ENCODE measurements around the gene NFATC1. TPM values are rescaled to one million over a fixed set of nuclear protein-coding genes. Genes with fewer than 3 reads are reported as not detected.
A peak's percentile ranks its signal among the peaks of the same experiment; 100 is the strongest.

NFATC1 gene
- total RNA-seq, 4 donors from 2014 or later: 13.1 to 21.3 (median 16.2) TPM

DNA sequence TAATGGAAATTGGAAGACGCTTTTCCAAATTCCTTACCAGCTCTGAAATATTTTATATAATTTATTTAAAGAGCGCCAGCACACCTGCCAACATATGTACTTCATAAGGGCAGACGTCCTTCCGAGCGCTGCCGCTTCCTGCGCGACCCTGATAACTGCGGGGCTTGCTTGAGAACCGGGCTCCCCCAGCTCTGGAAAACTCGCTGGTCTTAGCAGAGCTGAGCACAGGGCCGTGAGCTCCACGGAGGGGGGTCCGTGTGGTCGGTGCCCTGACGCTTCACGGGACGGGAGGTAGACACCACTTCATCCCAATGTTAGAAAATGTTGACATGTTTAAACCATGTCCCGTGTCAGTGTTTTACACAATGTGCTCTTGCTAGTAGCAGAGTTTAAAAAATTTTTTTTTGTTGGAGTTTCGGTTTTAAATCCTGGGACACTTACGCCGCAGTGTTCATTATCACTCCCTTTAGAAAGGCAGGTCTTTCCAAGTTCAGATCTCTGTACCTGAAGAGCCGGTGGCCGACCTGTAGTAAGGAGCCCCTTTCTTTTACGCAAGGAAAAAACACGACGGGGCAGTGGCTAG is 1.6 kb downstream of the NFATC1 start:
- TF ChIP-seq POLR2A (IDR thresholded peaks at IDR 0.05) (no peak), EP300 (IDR thresholded peaks at IDR 0.05) (no peak), POLR2AphosphoS5 (IDR thresholded peaks at IDR 0.05) (no peak)
- TF ChIP-seq, protein P1, sequence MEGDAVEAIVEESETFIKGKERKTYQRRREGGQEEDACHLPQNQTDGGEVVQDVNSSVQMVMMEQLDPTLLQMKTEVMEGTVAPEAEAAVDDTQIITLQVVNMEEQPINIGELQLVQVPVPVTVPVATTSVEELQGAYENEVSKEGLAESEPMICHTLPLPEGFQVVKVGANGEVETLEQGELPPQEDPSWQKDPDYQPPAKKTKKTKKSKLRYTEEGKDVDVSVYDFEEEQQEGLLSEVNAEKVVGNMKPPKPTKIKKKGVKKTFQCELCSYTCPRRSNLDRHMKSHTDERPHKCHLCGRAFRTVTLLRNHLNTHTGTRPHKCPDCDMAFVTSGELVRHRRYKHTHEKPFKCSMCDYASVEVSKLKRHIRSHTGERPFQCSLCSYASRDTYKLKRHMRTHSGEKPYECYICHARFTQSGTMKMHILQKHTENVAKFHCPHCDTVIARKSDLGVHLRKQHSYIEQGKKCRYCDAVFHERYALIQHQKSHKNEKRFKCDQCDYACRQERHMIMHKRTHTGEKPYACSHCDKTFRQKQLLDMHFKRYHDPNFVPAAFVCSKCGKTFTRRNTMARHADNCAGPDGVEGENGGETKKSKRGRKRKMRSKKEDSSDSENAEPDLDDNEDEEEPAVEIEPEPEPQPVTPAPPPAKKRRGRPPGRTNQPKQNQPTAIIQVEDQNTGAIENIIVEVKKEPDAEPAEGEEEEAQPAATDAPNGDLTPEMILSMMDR (IDR thresholded peaks at IDR 0.05): no peak
- no peaks in the 10 kb centered on the region for H3K9me3 ChIP-seq
- WGBS, 2 donors (ENCODE audit: low coverage in 1 of 2): 87 to 90% methylated on average over 3 to 12 of the region's 27 CpGs
- no peak for ATAC-seq
- peak overlapping the region in 3 of 4 donors; percentile 6 to 99 (median 97) for H3K27ac ChIP-seq
- no peaks in the 10 kb centered on the region for H3K27me3 ChIP-seq
- peak overlapping the region in 1 of 2 donors; percentile 82 for H3K4me3 ChIP-seq
- H3K36me3 ChIP-seq: no peaks in the 10 kb centered on the region
- peaks cover 0 to 74% (median 24%) of the 10 kb centered on the region in 3 donors for H3K4me1 ChIP-seq

DNA sequence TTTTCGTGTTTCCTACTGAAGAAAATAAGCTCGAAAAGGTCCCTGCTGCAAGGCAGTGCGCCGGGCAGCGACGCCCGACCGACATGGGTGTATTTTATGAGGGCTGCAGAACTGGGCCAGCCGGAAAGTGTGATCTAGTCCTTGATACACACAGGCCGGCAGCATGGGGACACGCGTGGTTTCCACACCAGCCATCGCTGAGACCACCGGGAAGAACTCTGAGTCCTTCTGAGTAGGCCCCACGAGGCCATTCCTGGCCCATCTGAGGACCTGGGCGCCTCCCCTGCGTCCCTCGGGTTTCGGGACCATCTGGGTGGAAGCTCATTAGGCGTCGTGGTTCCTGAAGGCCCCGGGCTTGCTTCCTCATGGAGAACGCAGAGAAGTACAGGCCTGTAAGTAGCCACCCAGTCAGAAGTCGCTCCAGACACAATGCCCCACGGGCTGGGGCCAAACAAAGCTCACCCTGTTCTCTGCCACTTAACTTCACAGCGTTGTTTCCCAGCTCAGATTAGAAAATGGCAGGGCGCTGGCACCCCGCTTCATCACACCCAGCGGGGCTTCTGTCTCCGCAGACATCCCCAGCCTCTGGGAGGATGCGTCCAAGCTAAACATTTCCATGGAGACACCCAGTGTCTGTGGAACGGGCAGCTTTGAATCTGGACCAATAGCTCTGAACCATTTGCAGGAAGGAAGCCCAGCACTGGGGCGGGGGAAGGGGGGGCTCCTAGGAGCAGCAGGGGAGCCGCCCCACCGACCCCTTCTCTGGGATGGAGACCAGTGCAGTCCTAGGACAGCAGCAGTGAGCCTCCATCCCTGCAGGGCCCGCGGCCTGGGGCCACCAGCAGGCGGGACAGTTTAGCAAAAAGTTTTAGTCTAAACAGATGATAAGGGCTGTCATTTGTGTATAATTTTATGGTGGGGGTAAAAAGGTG is 2.4 kb downstream of the NFATC1 start:
- Histone ChIP-seq H3K9me3 (no peaks in the 10 kb centered on the region), H3K4me1 (peaks cover 0 to 75% (median 29%) of the 10 kb centered on the region in 3 donors), H3K27me3 (no peaks in the 10 kb centered on the region), H3K4me3 (no peak overlapping the region), H3K27ac (peak overlapping the region in 2 of 4 donors; percentile 6 to 99), H3K36me3 (no peaks in the 10 kb centered on the region)
- WGBS, 2 donors (ENCODE audit: low coverage in 1 of 2): 80 to 96% methylated on average over 1 to 5 of the region's 38 CpGs
- TF ChIP-seq, protein P1 (IDR thresholded peaks at IDR 0.05): no peak
- no peak for TF ChIP-seq EP300 (IDR thresholded peaks at IDR 0.05)
- TF ChIP-seq POLR2AphosphoS5 (IDR thresholded peaks at IDR 0.05): no peak
- TF ChIP-seq POLR2A (IDR thresholded peaks at IDR 0.05): no peak
- no peak for ATAC-seq

DNA sequence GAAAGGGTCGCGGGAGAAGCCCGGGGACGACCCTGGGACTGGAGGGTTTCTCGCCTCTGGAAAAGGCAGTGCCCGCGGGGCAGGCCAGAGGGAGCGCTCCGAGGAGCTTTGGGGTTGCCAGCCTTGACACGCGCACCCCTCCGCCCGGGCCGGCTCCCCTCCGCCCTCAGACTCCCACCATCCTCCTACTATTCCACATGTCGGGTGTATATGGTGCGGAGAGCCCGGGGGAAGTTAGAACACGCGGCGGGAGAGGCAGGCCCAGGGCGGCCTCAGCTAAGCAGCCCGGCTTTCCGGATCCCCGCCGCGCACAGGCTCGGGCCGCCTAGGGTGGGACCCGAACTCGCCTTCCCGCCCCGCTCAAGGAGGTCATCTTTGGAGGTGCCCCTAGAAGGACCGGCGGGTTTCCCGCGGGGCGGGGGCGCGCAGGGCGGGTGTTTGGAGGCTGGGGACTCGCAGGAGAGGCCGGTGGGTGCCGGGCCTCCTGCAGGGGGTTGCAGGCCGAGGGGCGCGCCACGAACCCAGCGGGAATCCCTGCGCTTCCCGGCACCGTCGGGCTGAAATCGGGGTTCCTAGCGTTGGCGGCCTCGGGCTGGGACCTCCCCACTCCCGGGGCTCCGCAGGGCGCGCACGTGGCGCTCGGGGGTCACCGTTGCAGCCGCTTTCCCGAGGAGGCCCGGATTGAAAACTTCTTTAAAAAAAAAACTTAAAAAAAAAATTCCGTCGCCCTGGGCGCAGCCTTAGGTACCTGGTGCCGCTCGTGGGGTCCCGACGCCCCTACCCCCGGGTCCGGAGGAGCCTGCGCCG is 3.7 kb downstream of the NFATC1 start:
- H3K9me3 ChIP-seq: no peaks in the 10 kb centered on the region
- no peak for TF ChIP-seq EP300 (IDR thresholded peaks at IDR 0.05)
- TF ChIP-seq, protein P1 (IDR thresholded peaks at IDR 0.05): no peak
- TF ChIP-seq POLR2AphosphoS5 (IDR thresholded peaks at IDR 0.05): no peak
- TF ChIP-seq POLR2A (IDR thresholded peaks at IDR 0.05): no peak
- H3K4me1 ChIP-seq: peaks cover 0 to 75% (median 32%) of the 10 kb centered on the region in 3 donors
- WGBS, 2 donors (ENCODE audit: low coverage in 1 of 2): 82% methylated on average over 7 of the region's 79 CpGs; no CpG with 5 or more reads in 1 of the 2 donors
- H3K36me3 ChIP-seq: no peaks in the 10 kb centered on the region
- H3K27me3 ChIP-seq: no peaks in the 10 kb centered on the region
- H3K27ac ChIP-seq: peak overlapping the region; percentile 75 to 95 (median 88)
- no peak for ATAC-seq
- H3K4me3 ChIP-seq: peak overlapping the region; percentile 92 to 95

DNA sequence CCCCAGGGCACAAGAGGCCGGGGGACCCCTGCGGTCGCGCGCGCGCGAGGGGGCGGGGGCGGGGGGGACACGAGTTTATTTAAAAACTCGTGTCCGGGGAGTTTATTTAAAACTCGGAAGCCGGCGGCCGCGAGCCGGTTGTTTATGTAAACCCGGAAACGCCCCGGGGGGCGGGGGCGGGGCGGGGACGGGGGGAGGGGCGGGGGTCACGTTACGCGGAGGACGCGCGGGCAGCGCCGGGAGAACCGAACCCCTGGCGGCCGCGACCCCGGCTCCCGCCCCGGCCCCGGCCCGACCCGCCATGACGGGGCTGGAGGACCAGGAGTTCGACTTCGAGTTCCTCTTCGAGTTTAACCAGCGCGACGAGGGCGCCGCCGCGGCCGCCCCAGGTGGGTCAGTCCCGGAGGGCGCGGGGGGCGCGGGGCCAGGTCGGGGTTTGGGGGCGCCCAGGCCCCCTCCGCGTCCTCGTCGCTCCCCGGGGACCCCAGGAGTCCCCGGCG is 4.4 kb downstream of the NFATC1 start:
- Histone ChIP-seq H3K27ac (peak overlapping the region; percentile 75 to 95 (median 88)), H3K4me1 (peaks cover 0 to 75% (median 29%) of the 10 kb centered on the region in 3 donors), H3K27me3 (no peaks in the 10 kb centered on the region), H3K9me3 (no peaks in the 10 kb centered on the region), H3K4me3 (peak overlapping the region; percentile 92 to 95), H3K36me3 (no peaks in the 10 kb centered on the region)
- no peak for ATAC-seq
- TF ChIP-seq POLR2AphosphoS5 (IDR thresholded peaks at IDR 0.05) (no peak), EP300 (IDR thresholded peaks at IDR 0.05) (no peak), POLR2A (IDR thresholded peaks at IDR 0.05) (no peak)
- TF ChIP-seq, protein P1 (IDR thresholded peaks at IDR 0.05): peak in 1 of 4 experiments; percentile 9
- 0% methylated on average over 10 of the region's 71 CpGs; no CpG with 5 or more reads in 1 of the 2 donors for WGBS, 2 donors (ENCODE audit: low coverage in 1 of 2)
